Neural cell (in vitro differentiated cells): ENCODE data around the gene THAP4.

Experiments
- CTCF ChIP-seq: fragments of 450-650 bp; IDR thresholded peaks from 2 replicates; pipeline ENCODE4 v1.5.1; 2014; ENCODE audit warnings: antibody characterized with exemption, mild to moderate bottlenecking, moderate library complexity; ENCODE audit not compliant: poor library complexity, severe bottlenecking
- TAF1 ChIP-seq: IDR thresholded peaks from 2 replicates; pipeline ENCODE4 v1.6.1; 2012; ENCODE audit warnings: low read depth

GRCh38 chr2:241649927-241650326 lies 13.0 kb upstream of the THAP4 start:
- TF ChIP-seq TAF1 (no peak), CTCF (no peak)
